Skin of body (tissue), 2 donors: ENCODE data around the gene DHH. TPM values are rescaled to one million over a fixed set of nuclear protein-coding genes. Genes with fewer than 3 reads are reported as not detected.
"Not testable (repeated sequence)": the region's sequence is repeated elsewhere in the genome, so short reads cannot be mapped to it uniquely, and the experiment has no call there.

Source experiments
- DNase-seq: peaks from one replicate; lab custom pipeline; 2025; lab: John Stamatoyannopoulos, UW
- total RNA-seq: library from RNA; depleted of rRNA; stranded (reverse); fragments of >200 nt; gene quantifications from one replicate; pipeline ENCODE4 v1.2.3, GENCODE V29; 2014

Gene DHH
- total RNA-seq, result 1.2 TPM

GRCh38 chr12:49094160-49094974 is at the start of gene DHH:
DHH (minus strand) TSS chr12:49094801; CDS start chr12:49094512, 289 bp downstream.
- DNase-seq, result no peak

- DNase-seq, result no peak
These were observed 49.8 kb upstream of the DHH start for GRCh38 chr12:49144384-49144783.

- no peak for DNase-seq
These were observed 44.4 kb upstream of the DHH start for GRCh38 chr12:49138999-49139398.

DNA sequence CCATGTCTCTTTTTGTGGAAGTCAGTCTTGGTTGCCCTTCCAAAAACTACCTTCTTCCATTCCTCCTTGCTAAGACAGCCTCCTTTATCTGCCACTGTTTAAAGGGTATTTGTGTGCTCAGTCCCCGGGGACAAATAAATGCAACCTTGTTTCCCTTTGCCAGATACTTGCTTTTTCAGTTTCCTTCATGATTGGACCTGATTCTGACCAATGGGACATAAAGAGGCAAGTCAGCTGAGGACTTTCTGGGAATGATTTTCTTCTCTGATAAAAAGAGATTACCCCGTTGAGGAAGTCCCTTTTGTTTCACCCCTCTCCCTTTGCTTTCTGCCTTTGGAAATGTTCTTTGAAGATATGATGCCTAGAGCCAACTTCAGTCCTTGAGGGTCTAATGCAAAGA is 44.0 kb upstream of the DHH start:
- no peak for DNase-seq

DNA sequence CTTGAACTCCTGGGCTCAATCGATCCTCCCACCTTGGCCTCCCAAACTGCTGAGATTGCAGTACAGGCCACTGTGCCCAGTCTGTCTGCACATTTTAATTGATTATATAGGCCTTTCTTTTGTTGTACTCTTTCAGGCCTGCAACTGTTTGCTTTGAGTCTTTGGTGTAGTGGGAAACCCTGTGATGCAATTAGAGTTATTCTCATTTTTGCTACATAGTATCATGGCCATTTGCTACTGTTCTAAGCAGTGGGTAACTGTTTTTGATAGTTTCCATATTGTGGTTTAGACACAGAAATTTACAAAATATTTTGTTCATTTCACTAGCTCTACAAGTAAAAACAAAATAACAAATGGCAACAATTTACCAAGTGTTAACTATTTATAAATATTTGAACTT is 42.9 kb upstream of the DHH start:
- no peak for DNase-seq

DNA sequence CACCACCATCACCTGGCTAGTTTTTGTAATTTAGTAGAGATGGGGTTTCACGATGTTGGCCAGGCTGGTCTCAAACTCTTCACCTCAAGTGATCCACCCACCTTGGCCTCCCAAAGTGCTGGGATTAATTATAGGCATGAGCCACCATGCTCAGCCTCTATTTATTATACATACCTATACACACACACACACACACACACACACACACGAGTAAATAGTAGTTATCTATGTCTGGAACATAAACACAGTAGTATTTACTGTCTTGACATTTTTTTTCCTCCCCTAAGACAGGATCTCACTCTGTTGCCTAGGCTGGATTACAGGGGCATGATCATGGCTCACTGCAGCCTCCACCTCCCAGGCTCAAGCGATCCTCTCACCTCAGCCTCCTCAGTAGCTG is 42.4 kb upstream of the DHH start:
- DNase-seq, result not testable (repeated sequence)

- DNase-seq, result no peak
These were observed 39.0 kb upstream of the DHH start for GRCh38 chr12:49133590-49133989.

DNA sequence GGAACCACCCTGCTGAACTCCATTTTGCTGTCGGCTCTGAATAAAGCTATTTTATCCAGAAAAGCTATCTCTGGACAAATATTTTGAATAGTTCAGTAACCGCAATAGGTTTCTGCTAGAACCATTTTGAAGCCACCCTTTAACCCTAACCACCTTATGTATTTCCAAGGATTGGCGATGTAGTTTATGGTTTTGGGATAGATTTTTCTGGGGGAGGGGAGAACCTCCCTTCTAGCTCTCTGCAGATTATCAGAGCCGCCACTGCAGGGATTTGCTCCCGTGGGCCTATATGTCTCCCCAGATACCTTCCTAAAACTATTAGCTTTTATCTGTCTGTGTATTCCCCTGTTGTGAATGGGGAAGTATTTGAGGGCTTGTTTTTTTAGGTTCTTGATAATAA is 38.4 kb upstream of the DHH start:
- no peak for DNase-seq

DNA sequence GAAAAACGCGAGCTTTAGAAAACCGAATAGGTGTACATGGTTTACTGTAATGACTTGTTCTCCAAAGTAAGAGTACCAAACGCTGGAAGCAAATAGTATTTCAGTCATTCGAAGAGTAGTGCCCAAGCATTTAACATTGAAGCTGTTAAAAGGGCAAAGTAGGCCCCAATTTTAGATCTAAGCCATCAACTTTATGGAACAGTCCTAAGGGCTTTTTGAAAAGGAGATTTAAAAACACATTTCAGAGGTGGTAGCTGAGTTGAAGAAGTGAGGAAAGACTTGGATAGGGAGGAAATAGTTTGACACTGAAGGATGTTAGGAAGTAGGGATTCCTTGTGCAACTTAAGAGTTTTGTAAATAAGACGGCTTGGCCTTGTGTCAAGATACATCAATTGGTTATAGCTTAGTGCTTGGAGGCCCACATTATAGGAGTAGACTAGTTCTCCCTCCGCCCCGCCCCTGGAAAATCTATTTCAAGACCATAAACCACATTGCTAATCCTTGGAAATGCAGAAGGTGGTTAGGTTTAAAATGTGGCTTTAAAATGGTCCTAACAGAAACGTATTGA is 37.4 kb upstream of the DHH start:
- peak; percentile 24 for DNase-seq

DNA sequence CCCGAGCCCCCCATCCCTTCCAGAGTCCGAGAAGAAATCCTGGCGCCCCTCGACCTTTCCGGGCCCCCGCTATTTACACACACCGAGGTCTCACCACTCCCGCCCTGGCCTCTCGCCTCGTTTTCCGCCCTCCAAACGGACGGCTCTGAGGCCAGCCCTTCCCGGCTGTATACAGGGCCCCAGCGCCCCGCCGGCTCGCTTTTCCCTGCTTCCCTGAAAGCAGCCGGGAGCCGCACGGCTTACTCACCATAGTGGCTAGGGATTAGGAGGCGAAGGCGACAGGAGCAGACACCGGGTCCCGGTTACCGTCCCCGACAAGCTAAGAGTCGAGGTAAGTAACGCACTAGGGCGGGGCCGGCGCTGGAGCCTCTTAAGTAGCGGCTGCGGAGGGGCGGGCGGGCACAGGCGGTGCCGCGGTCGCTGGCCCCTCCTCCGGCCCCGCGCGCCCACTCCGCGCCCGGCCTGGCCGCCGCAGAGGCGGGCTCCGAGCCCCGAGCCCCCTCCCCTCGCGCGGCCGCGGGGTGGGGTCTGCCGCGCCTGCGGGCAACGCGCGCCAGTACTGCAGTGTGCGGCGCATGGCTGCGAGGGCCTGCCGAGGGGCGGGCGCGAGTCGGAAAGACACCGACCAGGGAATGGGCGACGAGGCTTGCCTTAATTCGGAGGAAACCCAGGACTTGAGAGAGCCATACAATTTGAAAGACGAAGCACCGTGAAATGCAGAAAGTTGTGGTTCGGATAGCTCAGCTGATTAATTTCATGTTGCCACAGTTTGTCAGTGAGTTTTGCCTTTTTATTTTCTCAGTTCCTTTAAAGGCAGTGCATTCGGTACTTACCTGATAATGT is 36.7 kb upstream of the DHH start, which contains the start of gene TUBA1B:
TSS of gene TUBA1B (minus strand) at position 345 of the 843 bp plus-strand sequence. CDS start at position 250, 95 bp downstream.
- peak; percentile 94 for DNase-seq

GRCh38 chr12:49130151-49131050 is 35.8 kb upstream of the DHH start:
- DNase-seq, result peak; percentile 90

- no peak for DNase-seq
These were observed 34.9 kb upstream of the DHH start for GRCh38 chr12:49129332-49130150.

GRCh38 chr12:49127971-49128370 is 33.4 kb upstream of the DHH start:
- not testable (repeated sequence) for DNase-seq

- no peak for DNase-seq
These were observed 32.5 kb upstream of the DHH start for GRCh38 chr12:49126852-49127763.

DNA sequence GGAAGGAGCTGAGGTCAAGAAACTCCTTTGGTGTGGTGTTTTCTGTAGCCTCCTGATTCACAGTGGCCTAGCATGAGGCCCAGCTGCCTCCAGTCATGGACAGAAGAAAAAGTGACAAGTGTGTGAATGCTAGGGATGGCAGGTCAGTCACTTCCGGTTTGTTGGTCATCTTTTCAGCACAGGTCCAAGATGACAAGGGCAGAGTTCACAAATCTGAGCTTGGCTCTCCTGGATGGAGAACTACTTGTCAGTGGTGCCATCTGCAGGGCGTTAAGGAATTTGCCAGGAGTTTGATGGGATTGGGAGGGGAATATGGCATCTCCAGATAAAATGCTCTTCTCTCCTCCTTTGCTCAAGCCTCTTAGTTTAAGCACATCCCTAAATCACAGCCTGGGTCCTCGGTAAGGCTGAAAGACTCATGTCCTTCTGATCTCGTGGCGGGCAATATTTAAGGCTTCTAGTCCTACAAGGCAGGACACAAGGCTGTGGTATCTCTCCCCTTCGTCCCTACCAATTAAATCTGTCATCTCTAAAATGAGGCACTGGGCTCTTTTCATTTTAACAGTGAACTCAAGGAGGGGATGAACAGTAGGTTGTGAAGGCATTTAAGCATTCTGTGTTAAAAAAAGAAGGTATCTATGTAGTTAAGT is 26.6 kb upstream of the DHH start:
- DNase-seq, result peak; percentile 11

DNA sequence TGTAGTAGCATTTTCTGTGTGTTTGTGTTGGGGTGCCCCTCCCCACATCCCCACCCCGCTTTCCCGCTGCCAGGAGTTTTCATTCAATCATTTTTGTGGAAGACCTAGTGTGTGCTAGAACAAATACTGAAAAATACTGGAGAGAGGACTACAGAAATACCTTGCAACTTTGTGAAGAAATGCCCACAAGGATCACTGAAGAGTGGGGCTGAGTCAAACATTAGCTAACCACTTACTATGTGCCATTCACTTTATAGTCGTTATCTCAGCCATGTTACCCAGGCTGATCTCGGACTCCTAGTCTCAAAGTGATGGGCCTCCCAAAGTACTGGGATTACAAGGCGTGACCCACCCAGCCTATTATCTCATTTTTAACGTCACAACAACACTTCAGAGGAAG is 16.6 kb upstream of the DHH start:
- DNase-seq, result no peak

- DNase-seq, result peak; percentile 99
These were observed 16.0 kb upstream of the DHH start, which contains the start of gene LMBR1L for GRCh38 chr12:49110464-49111155. LMBR1L (minus strand) TSS chr12:49110847; CDS start chr12:49110555, 292 bp downstream.
